ENCODE data around the gene TUBGCP3. TPM values are rescaled to one million over a fixed set of nuclear protein-coding genes. Genes with fewer than 3 reads are reported as not detected.

Gene TUBGCP3
- total RNA-seq, 2 experiments from 2014 or later: 19.4 to 36.2 TPM

DNA sequence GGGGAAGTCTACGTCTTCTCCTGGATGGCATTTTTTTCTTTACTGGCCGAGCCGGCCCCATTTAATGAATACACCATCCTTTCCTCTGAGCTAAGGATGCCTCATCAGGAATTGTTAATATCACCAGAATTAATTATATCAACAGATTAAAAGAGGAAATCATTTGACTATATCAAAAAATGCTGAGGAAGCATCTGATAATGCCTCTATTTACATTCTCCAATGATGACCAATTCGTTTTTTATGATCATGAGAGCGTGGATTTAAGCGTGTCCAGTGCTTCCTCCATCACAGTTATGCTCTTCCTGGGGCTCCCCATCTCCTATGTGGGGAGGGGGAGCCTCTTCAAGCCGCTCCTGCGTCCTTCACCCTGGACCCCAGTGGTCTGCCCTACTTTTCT lies 58.7 kb downstream of the TUBGCP3 start:
- no peak for DNase-seq (ENCODE audit: low spot score)
- Histone ChIP-seq H3K4me3 (ENCODE audit: low read depth, low read length, poor library complexity, severe bottlenecking) (no peak overlapping the region), H3K79me2 (ENCODE audit: insufficient read depth, low read depth, low read length) (no peaks in the 10 kb centered on the region), H3K27ac (ENCODE audit: low read depth, low read length, poor library complexity, severe bottlenecking) (no peak overlapping the region), H3K36me3 (ENCODE audit: insufficient read depth, low read length) (peaks cover 15% of the 10 kb centered on the region; the same call in 1 of the 2 replicates), H3K4me2 (ENCODE audit: low read length) (no peak overlapping the region), H3K9me2 (ENCODE audit: insufficient read depth, low read length) (no peaks in the 10 kb centered on the region), H3K9me3 (ENCODE audit: low read length) (no peaks in the 10 kb centered on the region), H4K20me1 (ENCODE audit: insufficient read depth, low read length) (no peaks in the 10 kb centered on the region), H2AFZ (ENCODE audit: low read length) (no peak overlapping the region), H3K4me1 (ENCODE audit: insufficient read depth, low read length, poor library complexity, severe bottlenecking) (no peaks in the 10 kb centered on the region)
- POLR2A ChIA-PET: no interaction called here
- intact Hi-C loops (cut with micrococcal nuclease; ENCODE audit: unreplicated experiment): no loop called here
- TF ChIP-seq EZH2phosphoT487 (IDR thresholded peaks at IDR 0.05; ENCODE audit: borderline replicate concordance, low read depth, low read length): no peak
- TF ChIP-seq, protein P1, sequence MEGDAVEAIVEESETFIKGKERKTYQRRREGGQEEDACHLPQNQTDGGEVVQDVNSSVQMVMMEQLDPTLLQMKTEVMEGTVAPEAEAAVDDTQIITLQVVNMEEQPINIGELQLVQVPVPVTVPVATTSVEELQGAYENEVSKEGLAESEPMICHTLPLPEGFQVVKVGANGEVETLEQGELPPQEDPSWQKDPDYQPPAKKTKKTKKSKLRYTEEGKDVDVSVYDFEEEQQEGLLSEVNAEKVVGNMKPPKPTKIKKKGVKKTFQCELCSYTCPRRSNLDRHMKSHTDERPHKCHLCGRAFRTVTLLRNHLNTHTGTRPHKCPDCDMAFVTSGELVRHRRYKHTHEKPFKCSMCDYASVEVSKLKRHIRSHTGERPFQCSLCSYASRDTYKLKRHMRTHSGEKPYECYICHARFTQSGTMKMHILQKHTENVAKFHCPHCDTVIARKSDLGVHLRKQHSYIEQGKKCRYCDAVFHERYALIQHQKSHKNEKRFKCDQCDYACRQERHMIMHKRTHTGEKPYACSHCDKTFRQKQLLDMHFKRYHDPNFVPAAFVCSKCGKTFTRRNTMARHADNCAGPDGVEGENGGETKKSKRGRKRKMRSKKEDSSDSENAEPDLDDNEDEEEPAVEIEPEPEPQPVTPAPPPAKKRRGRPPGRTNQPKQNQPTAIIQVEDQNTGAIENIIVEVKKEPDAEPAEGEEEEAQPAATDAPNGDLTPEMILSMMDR (conservative IDR thresholded peaks at IDR 0.05; ENCODE audit: low read length): no peak
- no TSS peak for BruUV-seq (replicated peaks)
- CTCF ChIA-PET (ENCODE audit: unreplicated experiment): no interaction called here

DNA sequence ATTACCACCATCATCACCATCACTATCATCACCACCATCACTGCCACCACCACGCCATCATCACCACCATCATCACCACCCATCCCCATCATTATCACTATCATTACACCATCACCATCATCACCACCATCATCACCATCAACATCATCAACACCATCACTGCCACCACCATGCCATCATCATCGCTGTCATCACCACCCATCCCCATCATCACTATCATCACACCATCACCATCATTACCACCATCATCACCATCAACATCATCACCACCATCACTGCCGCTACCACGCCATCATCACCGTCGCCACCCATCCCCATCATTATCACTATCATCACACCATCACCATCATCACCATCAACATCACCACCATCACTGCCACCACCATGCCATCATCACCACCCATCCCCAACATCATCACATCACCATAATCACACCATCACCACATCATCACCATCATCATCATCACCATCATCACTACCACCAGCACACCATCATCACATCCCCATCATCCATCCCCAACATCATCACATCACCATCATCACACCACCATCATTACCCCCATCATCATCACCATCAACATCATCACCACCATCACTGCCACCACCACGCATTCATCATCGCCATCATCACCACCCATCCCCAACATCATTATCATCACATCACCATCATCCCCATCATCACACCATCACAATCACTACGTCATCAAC lies 61.7 kb downstream of the TUBGCP3 start:
- Histone ChIP-seq H4K20me1 (ENCODE audit: insufficient read depth, low read length) (no peaks in the 10 kb centered on the region), H3K9me3 (ENCODE audit: low read length) (no peaks in the 10 kb centered on the region), H3K4me1 (ENCODE audit: insufficient read depth, low read length, poor library complexity, severe bottlenecking) (no peaks in the 10 kb centered on the region), H3K4me2 (ENCODE audit: low read length) (no peak overlapping the region), H3K4me3 (ENCODE audit: low read depth, low read length, poor library complexity, severe bottlenecking) (no peak overlapping the region), H3K9me2 (ENCODE audit: insufficient read depth, low read length) (no peaks in the 10 kb centered on the region), H2AFZ (ENCODE audit: low read length) (no peak overlapping the region), H3K27ac (ENCODE audit: low read depth, low read length, poor library complexity, severe bottlenecking) (no peak overlapping the region), H3K36me3 (ENCODE audit: insufficient read depth, low read length) (peaks cover 20% of the 10 kb centered on the region; the same call in 1 of the 2 replicates), H3K79me2 (ENCODE audit: insufficient read depth, low read depth, low read length) (no peaks in the 10 kb centered on the region)
- no TSS peak for BruUV-seq (replicated peaks)
- TF ChIP-seq, protein P1 (conservative IDR thresholded peaks at IDR 0.05; ENCODE audit: low read length): no peak
- no peak for TF ChIP-seq EZH2phosphoT487 (IDR thresholded peaks at IDR 0.05; ENCODE audit: borderline replicate concordance, low read depth, low read length)
- no peak for DNase-seq (ENCODE audit: low spot score)
- CTCF ChIA-PET (ENCODE audit: unreplicated experiment): no interaction called here
- POLR2A ChIA-PET: no interaction called here
- intact Hi-C loops (cut with micrococcal nuclease; ENCODE audit: unreplicated experiment): no loop called here

- CTCF ChIA-PET (ENCODE audit: unreplicated experiment): no interaction called here
These were observed 62.5 kb downstream of the TUBGCP3 start for GRCh38 chr13:112525356-112525945.

More at GRCh38 chr13:112525356-112525945, 62.5 kb downstream of the TUBGCP3 start:
- Histone ChIP-seq H3K79me2 (ENCODE audit: insufficient read depth, low read depth, low read length) (no peaks in the 10 kb centered on the region), H3K4me2 (ENCODE audit: low read length) (no peak overlapping the region), H3K36me3 (ENCODE audit: insufficient read depth, low read length) (peaks cover 20% of the 10 kb centered on the region; the same call in 1 of the 2 replicates), H2AFZ (ENCODE audit: low read length) (no peak overlapping the region), H3K4me1 (ENCODE audit: insufficient read depth, low read length, poor library complexity, severe bottlenecking) (no peaks in the 10 kb centered on the region), H3K9me2 (ENCODE audit: insufficient read depth, low read length) (no peaks in the 10 kb centered on the region), H3K4me3 (ENCODE audit: low read depth, low read length, poor library complexity, severe bottlenecking) (no peak overlapping the region), H4K20me1 (ENCODE audit: insufficient read depth, low read length) (no peaks in the 10 kb centered on the region), H3K9me3 (ENCODE audit: low read length) (no peaks in the 10 kb centered on the region), H3K27ac (ENCODE audit: low read depth, low read length, poor library complexity, severe bottlenecking) (no peak overlapping the region)
- BruUV-seq (replicated peaks): no TSS peak
- POLR2A ChIA-PET: no interaction called here
- no peak for DNase-seq (ENCODE audit: low spot score)
- intact Hi-C loops (cut with micrococcal nuclease; ENCODE audit: unreplicated experiment): no loop called here
- no peak for TF ChIP-seq EZH2phosphoT487 (IDR thresholded peaks at IDR 0.05; ENCODE audit: borderline replicate concordance, low read depth, low read length)
- TF ChIP-seq, protein P1 (conservative IDR thresholded peaks at IDR 0.05; ENCODE audit: low read length): no peak

Measured in OCI-LY7 (cell line).